Measurements from ENCODE around the gene SHOX. TPM values are rescaled to one million over a fixed set of nuclear protein-coding genes. Genes with fewer than 3 reads are reported as not detected.

The SHOX gene
- total RNA-seq, 6 donors from 2014 or later: not detected

GRCh38 chrX:694800-695199 lies 64.2 kb downstream of the SHOX start:
- WGBS, 2 donors: 70 to 78% methylated on average over 19 of the region's 19 CpGs
- H3K27me3 ChIP-seq: no peaks in the 10 kb centered on the region
- TF ChIP-seq CTCF (IDR thresholded peaks at IDR 0.05): no peak
- TF ChIP-seq POLR2A (IDR thresholded peaks at IDR 0.05): no peak
- TF ChIP-seq POLR2AphosphoS5 (IDR thresholded peaks at IDR 0.05): no peak
- no peak for TF ChIP-seq EP300 (IDR thresholded peaks at IDR 0.05)
- DNase-seq: no peak
- H3K27ac ChIP-seq: no peak overlapping the region
- no peak overlapping the region for H3K4me3 ChIP-seq
- H3K4me1 ChIP-seq: no peaks in the 10 kb centered on the region
- H3K9me3 ChIP-seq: peaks cover 0 to 27% (median 6%) of the 10 kb centered on the region in 4 donors
- no peaks in the 10 kb centered on the region for H3K36me3 ChIP-seq
- no peak for ATAC-seq (ENCODE audit: low FRiP score in 2 of 2)

GRCh38 chrX:698206-698605 lies 67.6 kb downstream of the SHOX start:
- Histone ChIP-seq H3K9me3 (peaks cover 0 to 27% (median 6%) of the 10 kb centered on the region in 4 donors), H3K27me3 (no peaks in the 10 kb centered on the region), H3K4me1 (no peaks in the 10 kb centered on the region), H3K27ac (no peak overlapping the region), H3K36me3 (no peaks in the 10 kb centered on the region), H3K4me3 (no peak overlapping the region)
- ATAC-seq (ENCODE audit: low FRiP score in 2 of 2) (no peak), DNase-seq (no peak)
- TF ChIP-seq CTCF (IDR thresholded peaks at IDR 0.05) (no peak), POLR2A (IDR thresholded peaks at IDR 0.05) (no peak), EP300 (IDR thresholded peaks at IDR 0.05) (no peak), POLR2AphosphoS5 (IDR thresholded peaks at IDR 0.05) (no peak)
- WGBS, 2 donors: 57 to 63% methylated on average over 20 of the region's 20 CpGs

GRCh38 chrX:700936-701335 lies 70.3 kb downstream of the SHOX start:
- Histone ChIP-seq H3K27ac (no peak overlapping the region), H3K27me3 (no peaks in the 10 kb centered on the region), H3K4me1 (no peaks in the 10 kb centered on the region), H3K9me3 (peaks cover 0 to 13% (median 3%) of the 10 kb centered on the region in 4 donors), H3K36me3 (no peaks in the 10 kb centered on the region), H3K4me3 (no peak overlapping the region)
- DNase-seq (no peak), ATAC-seq (ENCODE audit: low FRiP score in 2 of 2) (no peak)
- TF ChIP-seq POLR2AphosphoS5 (IDR thresholded peaks at IDR 0.05) (no peak), CTCF (IDR thresholded peaks at IDR 0.05) (no peak), EP300 (IDR thresholded peaks at IDR 0.05) (no peak), POLR2A (IDR thresholded peaks at IDR 0.05) (no peak)
- whole genome bisulfite sequencing, 2 donors: 56% methylated on average over 6 of the region's 6 CpGs

- WGBS, 2 donors: 80 to 85% methylated on average over 4 to 5 of the region's 5 CpGs
- no peaks in the 10 kb centered on the region for H3K4me1 ChIP-seq
- no peak overlapping the region for H3K27ac ChIP-seq
- TF ChIP-seq EP300 (IDR thresholded peaks at IDR 0.05) (no peak), POLR2A (IDR thresholded peaks at IDR 0.05) (no peak), POLR2AphosphoS5 (IDR thresholded peaks at IDR 0.05) (no peak), CTCF (IDR thresholded peaks at IDR 0.05) (no peak)
- H3K9me3 ChIP-seq: peaks cover 0 to 11% (median 2%) of the 10 kb centered on the region in 4 donors
- no peaks in the 10 kb centered on the region for H3K36me3 ChIP-seq
- no peak for DNase-seq
- no peak for ATAC-seq (ENCODE audit: low FRiP score in 2 of 2)
- H3K27me3 ChIP-seq: no peaks in the 10 kb centered on the region
- no peak overlapping the region for H3K4me3 ChIP-seq
Observed at GRCh38 chrX:701673-702072, 71.1 kb downstream of the SHOX start.

- no peak for TF ChIP-seq POLR2AphosphoS5 (IDR thresholded peaks at IDR 0.05)
- no peak for TF ChIP-seq CTCF (IDR thresholded peaks at IDR 0.05)
- TF ChIP-seq EP300 (IDR thresholded peaks at IDR 0.05): no peak
- no peak for TF ChIP-seq POLR2A (IDR thresholded peaks at IDR 0.05)
- Histone ChIP-seq H3K27me3 (no peaks in the 10 kb centered on the region), H3K9me3 (peaks cover 0 to 7% (median 0%) of the 10 kb centered on the region in 4 donors), H3K27ac (no peak overlapping the region), H3K4me3 (no peak overlapping the region), H3K36me3 (no peaks in the 10 kb centered on the region), H3K4me1 (no peaks in the 10 kb centered on the region)
- no peak for DNase-seq
- 76 to 85% methylated on average over 2 of the region's 2 CpGs for WGBS, 2 donors
- no peak for ATAC-seq (ENCODE audit: low FRiP score in 2 of 2)
Observed at GRCh38 chrX:703466-703865, 72.9 kb downstream of the SHOX start.

All from upper lobe of left lung (tissue), 6 donors.